ENCODE results near the gene CDC27. TPM values are rescaled to one million over a fixed set of nuclear protein-coding genes. Genes with fewer than 3 reads are reported as not detected.

Gene CDC27
- total RNA-seq, 4 donors from 2014 or later: 37.5 to 63.9 (median 40.6) TPM

GRCh38 chr17:47203984-47204721 is 15.1 kb upstream of the CDC27 start:
- Histone ChIP-seq H3K27ac (peak overlapping the region; percentile 64 to 78 (median 72)), H3K9me3 (no peaks in the 10 kb centered on the region), H3K4me3 (no peak overlapping the region), H3K4me1 (peaks cover 6 to 34% (median 20%) of the 10 kb centered on the region in 4 donors), H3K36me3 (no peaks in the 10 kb centered on the region), H3K27me3 (no peaks in the 10 kb centered on the region)
- no peak for TF ChIP-seq POLR2AphosphoS5 (IDR thresholded peaks at IDR 0.05)
- no peak for TF ChIP-seq EP300 (IDR thresholded peaks at IDR 0.05; ENCODE audit: low read depth)
- TF ChIP-seq CTCF (IDR thresholded peaks at IDR 0.05): no peak
- TF ChIP-seq POLR2A (IDR thresholded peaks at IDR 0.05): no peak
- in situ Hi-C loops (cut with MboI; ENCODE audit: low pct_ligation_motif_present in 1 of 4, low pct_unique_long_range_greater_than_20kb in 1 of 4, low sequenced_read_pairs in 3 of 4): no loop called here
- 74 to 76% methylated on average over 5 to 6 of the region's 6 CpGs for WGBS, 2 donors (ENCODE audit: low coverage in 1 of 2)
- DNase-seq: no peak
- intact Hi-C loops (cut with DNase I; ENCODE audit: low total_unique reads): no loop called here

DNA sequence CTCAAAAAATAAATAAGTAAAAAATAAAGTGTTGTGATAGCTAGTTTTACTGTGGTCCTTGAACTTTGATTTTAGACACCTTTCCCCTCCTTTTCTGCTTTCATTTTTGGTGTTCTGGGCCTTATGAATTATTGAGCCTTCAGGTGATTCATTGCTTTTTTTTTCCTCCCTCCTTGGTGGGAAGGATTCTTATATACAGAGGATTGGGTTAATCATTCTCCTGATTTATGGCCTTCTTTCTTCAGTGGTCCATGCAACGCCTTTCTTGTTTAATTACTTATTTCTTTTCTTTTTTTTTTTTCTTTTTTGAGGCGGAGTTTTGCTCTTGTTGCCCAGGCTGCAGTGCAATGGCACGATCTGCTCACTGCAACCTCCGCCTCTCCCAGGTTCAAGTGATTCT is 12.1 kb upstream of the CDC27 start:
- Histone ChIP-seq H3K4me3 (no peak overlapping the region), H3K36me3 (no peaks in the 10 kb centered on the region), H3K9me3 (no peaks in the 10 kb centered on the region), H3K4me1 (peaks cover 6 to 31% (median 20%) of the 10 kb centered on the region in 4 donors), H3K27me3 (no peaks in the 10 kb centered on the region), H3K27ac (peak overlapping the region in 1 of 4 donors; percentile 36)
- DNase-seq: no peak
- WGBS, 2 donors (ENCODE audit: low coverage in 1 of 2): 61 to 80% methylated on average over 2 to 4 of the region's 4 CpGs
- intact Hi-C loops (cut with DNase I; ENCODE audit: low total_unique reads) (no loop called here), in situ Hi-C loops (cut with MboI; ENCODE audit: low pct_ligation_motif_present in 1 of 4, low pct_unique_long_range_greater_than_20kb in 1 of 4, low sequenced_read_pairs in 3 of 4) (no loop called here)
- no peak for TF ChIP-seq POLR2AphosphoS5 (IDR thresholded peaks at IDR 0.05)
- TF ChIP-seq EP300 (IDR thresholded peaks at IDR 0.05; ENCODE audit: low read depth): no peak
- no peak for TF ChIP-seq POLR2A (IDR thresholded peaks at IDR 0.05)
- no peak for TF ChIP-seq CTCF (IDR thresholded peaks at IDR 0.05)

- in situ Hi-C loops (cut with MboI; ENCODE audit: low pct_ligation_motif_present in 1 of 4, low pct_unique_long_range_greater_than_20kb in 1 of 4, low sequenced_read_pairs in 3 of 4): no loop called here
- Histone ChIP-seq H3K9me3 (no peaks in the 10 kb centered on the region), H3K36me3 (no peaks in the 10 kb centered on the region), H3K27ac (peak overlapping the region in 2 of 4 donors; percentile 36 to 48), H3K4me1 (peaks cover 0 to 22% (median 15%) of the 10 kb centered on the region in 4 donors), H3K4me3 (no peak overlapping the region), H3K27me3 (no peaks in the 10 kb centered on the region)
- no peak for DNase-seq
- 67 to 85% methylated on average over 2 to 4 of the region's 4 CpGs for WGBS, 2 donors (ENCODE audit: low coverage in 1 of 2)
- intact Hi-C loops (cut with DNase I; ENCODE audit: low total_unique reads): no loop called here
- no peak for TF ChIP-seq POLR2AphosphoS5 (IDR thresholded peaks at IDR 0.05)
These were observed 11.2 kb upstream of the CDC27 start for GRCh38 chr17:47200325-47200664.

DNA sequence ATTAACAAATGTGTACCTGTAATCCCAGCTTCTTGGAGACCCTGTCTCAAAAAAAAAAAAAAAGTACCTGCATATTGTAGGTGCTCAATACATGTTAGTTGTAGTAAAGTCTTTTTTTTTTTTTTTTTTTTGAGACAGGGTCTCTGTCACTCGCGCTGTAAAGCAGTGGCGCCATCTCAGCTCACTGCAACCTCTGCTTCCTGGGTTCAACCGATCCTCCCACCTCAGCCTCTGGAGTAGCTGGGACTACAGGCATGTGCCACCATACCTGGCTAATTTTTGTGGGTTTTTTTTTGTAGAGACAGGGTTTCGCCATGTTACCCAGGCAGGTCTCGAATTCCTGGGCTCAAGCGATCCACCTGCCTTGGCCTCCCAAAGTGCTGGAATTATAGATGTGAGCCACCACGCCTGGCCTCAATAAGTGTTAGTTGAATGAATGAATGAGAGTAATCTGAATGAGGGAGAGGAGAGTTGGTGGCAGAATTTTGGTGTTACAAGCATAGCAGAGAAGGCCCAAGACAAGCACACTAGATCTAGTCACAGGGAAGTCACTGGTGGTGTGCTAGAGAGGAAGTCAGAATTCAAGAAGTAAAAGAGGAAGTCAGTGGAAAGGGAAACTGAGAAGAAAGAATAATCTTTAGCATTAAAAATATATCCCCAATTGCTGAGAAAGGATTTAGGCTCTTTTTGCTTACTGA is 10.7 kb upstream of the CDC27 start:
- DNase-seq: no peak
- 93 to 98% methylated on average over 3 to 8 of the region's 8 CpGs for WGBS, 2 donors (ENCODE audit: low coverage in 1 of 2)
- TF ChIP-seq CTCF (IDR thresholded peaks at IDR 0.05) (no peak), POLR2A (IDR thresholded peaks at IDR 0.05) (no peak), EP300 (IDR thresholded peaks at IDR 0.05; ENCODE audit: low read depth) (no peak), POLR2AphosphoS5 (IDR thresholded peaks at IDR 0.05) (no peak)
- Histone ChIP-seq H3K4me3 (no peak overlapping the region), H3K9me3 (no peaks in the 10 kb centered on the region), H3K27me3 (no peaks in the 10 kb centered on the region), H3K4me1 (peaks cover 0 to 17% (median 11%) of the 10 kb centered on the region in 4 donors), H3K36me3 (no peaks in the 10 kb centered on the region), H3K27ac (peak overlapping the region in 2 of 4 donors; percentile 36 to 48)
- intact Hi-C loops (cut with DNase I; ENCODE audit: low total_unique reads) (no loop called here), in situ Hi-C loops (cut with MboI; ENCODE audit: low pct_ligation_motif_present in 1 of 4, low pct_unique_long_range_greater_than_20kb in 1 of 4, low sequenced_read_pairs in 3 of 4) (no loop called here)

Data from transverse colon (tissue), 4 donors.